ENCODE measurements around the gene KCNQ5.

Gene KCNQ5

DNA sequence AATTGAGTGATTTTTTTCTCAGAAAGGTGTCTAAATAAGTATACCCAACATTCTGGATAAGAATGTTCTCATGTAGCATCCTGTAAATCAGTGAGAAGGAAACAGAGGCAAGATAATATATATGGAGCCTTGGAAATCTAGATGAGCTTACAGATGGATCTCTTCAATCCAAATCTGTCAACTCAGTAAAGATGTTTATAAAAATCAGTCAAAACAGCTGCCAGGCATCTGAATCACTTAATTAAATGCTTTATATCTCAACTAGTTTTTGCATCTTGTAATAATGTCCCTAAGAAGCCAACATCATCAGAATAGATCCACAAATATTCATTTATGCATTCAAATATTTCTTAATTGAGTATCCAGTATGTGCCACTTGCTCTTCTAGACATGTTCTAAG is 303.3 kb downstream of the KCNQ5 start:
- no peak for DNase-seq

DNA sequence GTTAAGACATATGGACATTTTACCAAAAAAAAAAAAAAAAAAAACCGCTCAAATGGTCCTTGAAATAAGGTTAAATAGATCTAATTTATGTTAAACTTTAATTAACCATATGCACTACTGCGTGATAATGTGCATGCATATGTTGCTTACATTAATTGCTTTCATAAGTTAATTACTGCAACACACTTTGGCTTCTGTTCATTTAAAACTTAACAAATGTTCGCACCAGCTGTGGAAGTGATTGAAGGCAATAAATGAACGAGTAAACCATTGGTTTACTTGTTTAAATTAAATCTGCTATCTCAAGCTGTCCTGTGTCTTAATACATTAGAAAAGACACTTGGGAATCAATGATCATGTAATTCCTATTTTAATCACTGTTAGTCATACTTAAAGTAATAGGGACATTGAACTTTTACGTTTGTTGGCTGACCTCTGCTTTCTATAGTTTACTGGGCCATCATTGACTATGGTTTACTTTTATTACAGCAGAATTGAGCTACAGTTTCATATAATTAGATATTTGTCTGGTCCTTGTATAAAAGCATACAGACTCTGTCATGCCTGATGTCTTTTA is 308.8 kb downstream of the KCNQ5 start:
- no peak for DNase-seq

DNA sequence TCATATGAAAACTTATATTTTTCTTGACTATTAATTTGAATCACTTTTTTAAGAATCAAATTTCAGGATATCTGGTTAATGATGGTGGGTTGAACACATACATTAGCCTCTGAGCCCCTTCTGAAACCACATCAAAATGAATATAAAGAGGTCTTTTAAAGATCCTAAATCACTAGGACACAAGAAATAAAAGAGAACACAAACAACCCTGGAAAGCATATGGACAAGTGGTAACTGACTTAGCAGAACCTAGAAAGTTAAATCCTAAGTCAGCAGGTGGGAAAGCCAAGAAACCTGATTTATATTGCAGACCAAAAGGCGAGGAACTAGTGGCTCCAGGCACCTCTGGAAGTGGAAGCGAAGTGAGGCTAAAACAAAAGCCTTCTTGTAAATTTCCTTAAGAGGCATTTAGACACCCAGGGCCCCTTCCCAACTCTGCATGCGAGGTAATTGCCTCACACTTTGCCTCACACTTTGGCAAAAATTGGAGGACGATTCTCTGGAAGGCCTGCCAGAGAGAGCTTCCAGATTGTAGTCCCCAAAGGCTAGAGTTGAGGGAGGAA is 309.5 kb downstream of the KCNQ5 start:
- no peak for DNase-seq

DNA sequence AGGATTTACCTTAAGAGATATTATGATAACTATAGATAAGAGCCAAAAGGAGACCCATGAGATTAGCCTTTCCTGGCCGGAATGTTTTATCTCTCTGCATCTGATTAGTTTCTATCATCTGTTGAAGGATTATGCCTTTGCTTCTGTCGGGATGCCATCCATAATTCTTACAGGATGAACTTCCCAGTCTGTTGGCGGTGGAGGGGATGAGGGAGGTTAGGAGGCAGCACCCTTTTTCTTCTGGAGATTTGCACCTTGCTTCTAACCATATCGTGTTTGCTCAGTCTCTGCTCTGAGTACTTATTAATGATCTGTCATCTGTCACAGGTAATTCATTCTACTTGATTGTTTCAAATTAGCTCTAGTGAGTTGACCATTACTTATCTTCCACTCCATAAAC is 311.4 kb downstream of the KCNQ5 start:
- DNase-seq: no peak

DNA sequence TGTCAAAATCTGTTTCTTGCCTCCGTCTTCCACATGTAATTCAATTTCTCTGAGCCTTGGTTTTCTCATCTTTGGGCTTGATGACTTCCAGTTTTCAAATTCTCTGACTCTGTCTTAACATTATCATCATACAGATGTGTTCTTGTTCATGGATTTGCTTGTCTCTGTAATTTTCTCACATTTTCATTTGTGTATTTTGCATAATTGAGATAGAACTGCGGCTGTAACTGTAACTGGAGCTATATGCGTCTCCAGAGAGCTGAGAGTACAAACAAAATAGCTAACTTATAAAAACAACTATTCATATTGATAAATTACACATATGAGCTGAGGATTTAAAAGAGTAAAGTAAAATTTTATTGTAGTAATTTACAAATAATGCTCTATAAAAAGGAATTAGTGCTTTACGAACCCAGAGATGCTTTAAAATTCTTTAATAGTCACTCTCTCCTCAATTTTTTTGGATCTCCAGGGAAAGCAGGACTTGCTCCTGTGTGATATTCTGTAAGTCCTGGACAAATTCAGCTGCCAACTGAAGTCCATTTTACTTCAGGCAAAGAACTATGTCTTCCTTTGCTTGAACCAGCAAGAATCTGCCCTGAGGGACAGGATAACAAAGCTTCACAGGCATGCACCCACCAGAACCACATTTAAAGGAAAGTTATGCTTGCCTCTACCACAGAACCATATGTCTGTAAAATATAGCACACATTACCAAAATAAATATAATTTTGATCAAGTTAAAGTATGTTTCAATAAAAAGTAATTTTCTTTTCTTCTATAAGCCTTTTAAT is 315.1 kb downstream of the KCNQ5 start:
- no peak for DNase-seq

DNA sequence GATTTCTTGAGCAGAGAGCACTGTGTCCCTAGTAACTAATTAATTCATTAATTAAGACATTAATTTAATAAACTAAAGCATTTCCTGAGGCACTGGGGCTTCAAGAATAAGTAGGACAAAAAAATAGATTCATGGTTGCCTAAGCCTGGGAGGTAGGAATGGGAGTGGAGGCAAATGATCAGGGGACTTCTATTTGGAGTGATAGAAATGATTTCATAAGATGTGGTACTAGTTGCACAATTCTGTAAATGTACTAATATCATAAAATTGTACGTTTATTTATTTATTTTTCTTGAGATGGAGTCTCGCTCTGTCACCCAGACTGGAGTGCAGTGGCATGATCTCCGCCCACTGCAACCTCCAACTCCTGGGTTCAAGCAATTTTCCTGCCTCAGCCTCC is 316.2 kb downstream of the KCNQ5 start:
- no peak for DNase-seq

DNA sequence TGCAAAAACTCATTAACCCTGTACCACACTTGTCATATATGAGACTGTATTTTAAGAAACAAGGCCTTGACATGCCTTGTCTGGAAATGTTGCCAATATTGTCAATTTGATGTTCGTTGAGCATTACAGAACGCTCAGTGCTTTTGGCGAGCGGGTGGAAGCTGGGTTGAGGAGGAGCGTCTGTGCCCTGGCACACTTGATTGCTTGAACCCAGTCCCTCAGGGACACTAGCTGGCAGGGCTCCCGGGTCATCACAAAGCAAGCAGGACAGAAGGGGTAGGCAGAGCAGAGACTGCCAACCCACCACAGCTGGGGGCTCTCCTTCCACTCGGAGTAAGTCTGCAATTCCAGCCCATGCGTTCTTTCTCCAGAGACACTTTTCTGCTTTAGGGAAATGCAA is 317.1 kb downstream of the KCNQ5 start:
- no peak for DNase-seq

DNA sequence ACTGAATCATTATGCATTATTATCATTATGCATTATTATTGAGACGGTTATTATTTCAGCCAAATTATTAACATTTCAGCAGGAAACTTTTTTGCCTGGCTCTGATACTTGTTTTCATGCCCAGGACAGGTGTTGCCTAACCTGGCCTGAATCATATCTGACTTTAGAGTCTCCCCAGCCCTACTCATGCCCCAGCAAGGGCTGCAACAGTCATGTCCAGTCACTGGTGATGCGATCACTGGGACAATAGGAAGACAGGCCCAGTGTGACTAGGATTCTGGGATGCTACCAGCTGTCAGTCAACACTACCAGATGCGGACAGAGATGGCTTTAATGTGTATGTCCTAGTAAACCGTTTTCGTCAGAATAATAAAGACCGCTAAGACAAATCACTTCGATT is 318.4 kb downstream of the KCNQ5 start:
- DNase-seq: no peak

DNA sequence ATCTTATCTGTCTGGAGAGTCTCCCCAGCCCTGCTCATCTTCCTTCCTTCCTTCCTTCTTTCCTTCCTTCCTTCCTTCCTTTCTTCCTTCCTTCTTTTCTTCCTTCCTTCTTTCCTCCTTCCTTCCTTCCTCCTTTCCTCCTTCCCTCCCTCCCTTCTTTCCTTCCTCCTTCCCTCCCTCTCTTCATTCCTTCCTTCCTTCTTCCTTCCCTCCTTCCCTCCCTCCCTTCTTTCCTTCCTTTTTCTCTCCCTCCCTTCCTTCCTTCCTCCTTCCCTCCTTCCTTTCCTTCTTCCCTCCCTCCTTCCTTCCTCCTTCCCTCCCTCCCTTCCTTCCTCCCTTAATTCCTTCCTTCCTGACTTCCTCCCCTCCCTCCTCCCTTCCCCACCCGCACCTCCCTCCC is 319.4 kb downstream of the KCNQ5 start:
- DNase-seq: no peak

DNA sequence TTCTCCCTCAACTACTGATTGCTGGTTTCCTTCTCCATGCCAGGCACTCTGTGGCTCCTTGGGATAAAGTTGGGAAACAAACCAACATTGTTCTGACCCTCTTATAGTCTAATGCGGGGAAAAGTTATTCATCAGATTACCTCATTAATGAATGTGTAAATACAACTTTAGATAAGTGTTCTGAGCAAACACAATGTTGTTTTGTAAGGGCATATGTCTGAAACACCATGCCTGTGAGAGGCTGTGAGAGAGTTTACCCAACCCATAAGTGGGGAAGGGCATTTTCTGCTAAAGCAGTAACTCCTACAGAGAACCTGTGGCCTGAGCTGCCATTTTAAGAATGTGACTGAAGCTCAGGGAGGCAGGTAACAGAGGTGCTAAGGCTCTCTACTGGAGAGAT is 319.9 kb downstream of the KCNQ5 start:
- DNase-seq: no peak

DNA sequence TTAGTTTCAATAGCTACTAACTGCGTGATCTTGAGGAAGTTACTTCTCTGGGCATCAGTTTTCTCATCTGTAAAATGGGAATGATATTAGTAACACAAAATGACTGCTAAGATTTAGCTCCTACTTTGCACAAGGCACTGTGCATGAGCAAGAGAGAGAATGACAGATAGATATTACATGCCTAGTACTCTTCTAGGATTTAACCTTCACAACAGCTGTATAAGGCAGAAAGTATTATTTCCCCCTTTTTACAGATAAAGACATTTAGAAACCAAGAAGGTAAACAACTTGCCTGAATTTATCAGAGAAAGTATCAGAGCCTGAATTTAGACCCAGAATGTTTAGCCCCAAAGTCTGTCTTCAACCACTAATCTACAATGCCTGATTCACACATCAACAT is 321.8 kb downstream of the KCNQ5 start:
- DNase-seq: no peak

DNA sequence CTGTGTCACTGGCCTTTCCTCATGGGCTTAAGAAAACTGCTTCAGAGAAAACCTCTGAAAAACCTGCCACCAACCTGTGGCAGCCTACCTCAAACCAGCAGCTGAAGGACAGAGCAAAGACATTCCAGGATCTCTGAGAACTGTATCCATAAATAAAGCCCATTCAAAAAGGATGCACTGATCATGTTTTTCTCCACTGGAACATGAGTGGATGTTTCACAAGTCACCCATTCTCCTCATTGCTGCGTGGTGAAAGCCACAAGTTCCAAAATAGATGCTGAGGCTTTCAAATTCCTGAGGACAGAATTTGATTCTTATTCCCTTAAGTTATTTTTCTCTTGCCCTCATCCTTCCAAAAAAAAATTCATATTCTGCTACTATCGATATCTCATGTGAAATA is 322.8 kb downstream of the KCNQ5 start:
- DNase-seq: no peak

DNA sequence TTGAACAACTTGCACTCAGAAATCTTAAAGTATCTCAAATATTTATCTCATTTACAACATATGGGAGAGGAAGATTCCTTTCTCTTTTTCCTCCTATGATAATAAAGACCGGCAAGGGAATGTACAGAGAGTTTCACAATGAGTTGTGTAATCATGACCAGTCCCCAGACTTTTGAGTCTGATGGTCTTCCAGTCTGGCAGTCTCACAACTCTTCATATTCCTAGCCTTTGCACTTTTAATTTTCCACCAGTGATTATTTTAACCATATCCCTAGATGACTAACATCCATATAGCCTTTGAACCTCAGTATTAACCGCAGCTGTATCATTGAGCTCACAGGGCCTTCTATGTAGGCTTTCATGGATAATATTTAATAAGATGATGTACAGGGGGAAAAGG is 324.9 kb downstream of the KCNQ5 start:
- no peak for DNase-seq

DNA sequence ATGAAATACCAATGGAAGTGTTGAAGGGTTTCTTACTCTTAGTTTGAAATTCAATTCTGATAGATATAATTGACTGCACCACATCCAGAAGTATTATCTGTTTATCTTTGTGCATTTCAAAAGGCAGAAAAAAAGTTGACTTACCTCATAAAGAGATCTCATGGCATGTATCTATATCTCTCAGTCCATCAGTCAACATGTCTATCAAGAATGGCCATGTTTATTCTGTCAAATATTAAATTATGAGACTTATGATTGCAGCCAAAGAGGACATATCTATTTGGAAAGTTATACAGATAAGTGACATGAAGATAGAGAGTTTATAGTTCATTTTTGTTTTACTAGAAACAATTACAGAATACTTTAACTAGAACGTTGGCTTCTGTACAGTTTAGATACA is 325.7 kb downstream of the KCNQ5 start:
- no peak for DNase-seq

DNA sequence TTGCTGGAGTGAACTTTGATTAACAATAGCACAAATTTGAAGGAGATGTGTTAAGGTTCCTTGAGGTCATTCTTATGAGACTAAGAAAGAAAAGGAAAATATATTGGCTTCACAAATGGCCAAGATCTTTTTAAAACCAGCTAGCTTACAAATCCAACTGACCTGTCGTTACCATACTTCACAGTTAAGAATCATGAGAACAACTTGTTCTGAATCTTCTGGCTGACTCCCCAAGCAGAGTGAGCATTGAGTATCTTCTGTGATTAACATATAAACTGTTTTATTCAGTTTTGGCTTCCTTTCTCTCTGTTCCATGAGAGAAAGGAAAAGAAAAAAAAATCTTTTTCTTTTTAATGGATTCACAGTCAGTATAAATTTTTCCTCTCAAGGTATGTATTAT is 326.3 kb downstream of the KCNQ5 start:
- DNase-seq: no peak

DNA sequence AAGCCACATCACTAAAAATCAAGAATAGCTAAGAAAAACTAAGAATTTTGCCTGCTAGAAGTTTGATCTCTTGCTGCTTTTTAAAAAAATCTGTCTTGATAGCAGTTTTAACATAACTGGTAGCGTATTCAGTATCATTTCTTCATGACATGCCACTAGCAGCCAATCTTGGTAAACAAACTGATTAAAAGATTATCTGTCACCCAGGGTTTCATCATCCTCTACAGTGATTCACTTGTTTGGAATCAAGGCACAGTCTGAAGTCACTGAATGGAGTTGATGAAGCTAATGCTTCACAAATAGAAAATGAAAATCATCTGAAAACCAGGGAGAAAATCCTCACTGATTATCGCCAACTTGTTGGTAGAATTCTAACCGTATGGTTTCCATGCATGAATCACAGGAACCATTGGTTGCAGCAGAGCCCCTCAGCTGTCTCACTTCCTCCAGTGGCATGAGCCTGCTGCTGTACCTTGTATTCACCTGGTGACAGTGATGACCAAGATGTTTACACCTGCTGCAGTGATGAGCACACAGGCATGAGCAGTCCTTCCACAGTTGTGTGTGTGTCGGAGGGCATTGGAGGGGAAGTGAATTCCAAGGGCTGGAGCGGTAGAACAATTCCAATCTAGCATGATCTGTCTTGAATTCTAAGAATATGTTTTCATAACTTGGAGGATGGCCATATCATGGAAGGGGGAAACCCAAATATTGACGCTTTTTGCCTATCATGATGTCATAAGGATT is 328.4 kb downstream of the KCNQ5 start:
- DNase-seq: no peak

DNA sequence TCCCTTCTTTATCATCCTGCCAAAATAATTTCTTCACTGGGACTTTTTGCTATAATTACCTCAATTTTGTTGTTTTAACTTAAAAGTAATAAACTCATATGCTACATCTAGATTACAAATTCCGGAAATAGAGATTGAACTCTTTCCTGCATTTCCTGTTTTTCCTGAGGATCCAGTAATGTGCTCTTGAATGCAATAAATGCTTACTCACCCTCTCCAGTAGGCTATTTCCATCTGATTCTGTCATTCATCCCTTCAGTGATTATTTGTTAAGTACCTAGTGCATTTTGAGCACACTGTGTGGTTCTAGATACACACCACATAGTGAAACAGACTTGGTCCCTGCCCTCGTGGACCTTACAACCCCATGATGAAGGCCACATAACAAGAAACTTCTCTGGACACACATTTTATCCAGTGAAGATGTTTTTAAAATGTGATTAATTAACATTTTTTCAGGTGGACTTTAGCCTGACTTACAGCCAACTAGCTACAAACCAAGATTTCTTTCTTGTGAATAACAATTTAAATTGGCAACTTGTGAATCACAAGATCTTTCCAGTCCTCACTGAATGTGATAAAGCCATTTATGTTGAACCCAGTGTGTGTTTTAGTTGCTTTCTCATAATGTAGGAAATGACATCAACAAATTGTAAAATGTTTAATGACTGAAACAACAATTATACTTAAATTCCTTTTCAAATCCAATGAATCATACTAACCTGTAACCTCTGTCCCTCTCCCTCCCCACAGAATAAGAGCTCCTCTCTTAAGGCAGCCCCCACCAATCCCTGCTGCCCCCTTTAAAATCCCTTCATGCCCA is 331.2 kb downstream of the KCNQ5 start:
- no peak for DNase-seq

DNA sequence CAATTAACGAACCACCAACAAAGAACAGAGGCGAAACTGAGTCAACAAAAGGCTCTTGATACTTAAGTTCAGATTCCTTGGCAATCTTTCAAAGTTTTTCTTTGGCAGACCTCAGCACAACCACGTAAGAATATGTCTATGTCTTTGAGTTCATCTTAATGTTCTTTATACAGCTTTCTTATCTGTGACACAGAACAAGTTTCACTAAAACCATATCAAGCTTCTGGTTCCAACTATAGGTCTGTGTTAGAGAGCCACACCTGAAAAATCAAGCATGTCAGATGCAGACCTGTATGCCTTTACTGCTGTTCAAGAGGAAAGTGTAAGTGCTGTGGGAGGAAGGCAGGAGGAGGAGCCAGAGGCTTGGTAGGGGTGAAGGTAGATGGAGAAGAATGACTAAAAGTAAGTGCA is 332.1 kb downstream of the KCNQ5 start:
- no peak for DNase-seq

DNA sequence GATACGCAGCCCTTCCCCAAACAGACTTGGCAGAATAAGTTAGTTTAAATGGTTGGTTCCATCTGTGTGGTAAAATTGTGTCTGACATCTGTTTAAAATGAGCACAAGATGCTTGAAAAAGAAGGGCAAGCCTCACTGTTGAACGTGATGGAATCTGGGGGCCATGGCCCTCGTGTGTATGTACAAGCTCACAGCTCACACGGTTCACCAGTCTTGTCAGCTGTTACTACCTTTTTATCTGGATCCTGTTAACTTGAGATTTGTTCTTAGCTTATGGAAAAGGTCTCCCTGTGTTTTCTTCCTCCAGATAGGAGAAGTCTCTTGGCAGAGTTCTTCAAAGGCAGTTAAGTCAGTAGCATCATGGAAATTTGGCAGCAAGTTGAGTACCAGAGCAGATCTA is 332.9 kb downstream of the KCNQ5 start:
- DNase-seq: no peak

DNA sequence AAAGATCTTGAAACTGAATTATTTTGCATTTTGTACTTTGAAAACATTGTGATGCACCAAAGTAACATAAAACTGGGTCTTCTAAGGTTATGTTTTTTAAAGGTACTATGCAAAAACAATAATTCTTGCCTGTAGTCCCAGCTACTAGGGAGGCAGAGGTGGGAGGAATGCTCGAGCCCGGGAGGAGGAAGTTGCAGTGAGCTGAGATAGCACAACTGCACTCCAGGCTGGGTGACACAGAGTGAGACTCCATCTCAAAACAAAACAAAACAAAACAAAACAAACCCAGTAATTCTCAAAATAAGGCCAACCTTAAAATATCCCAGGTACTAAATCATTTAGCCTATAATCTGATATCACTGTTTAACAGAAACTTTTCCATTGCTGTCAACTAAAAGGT is 333.8 kb downstream of the KCNQ5 start:
- no peak for DNase-seq

DNA sequence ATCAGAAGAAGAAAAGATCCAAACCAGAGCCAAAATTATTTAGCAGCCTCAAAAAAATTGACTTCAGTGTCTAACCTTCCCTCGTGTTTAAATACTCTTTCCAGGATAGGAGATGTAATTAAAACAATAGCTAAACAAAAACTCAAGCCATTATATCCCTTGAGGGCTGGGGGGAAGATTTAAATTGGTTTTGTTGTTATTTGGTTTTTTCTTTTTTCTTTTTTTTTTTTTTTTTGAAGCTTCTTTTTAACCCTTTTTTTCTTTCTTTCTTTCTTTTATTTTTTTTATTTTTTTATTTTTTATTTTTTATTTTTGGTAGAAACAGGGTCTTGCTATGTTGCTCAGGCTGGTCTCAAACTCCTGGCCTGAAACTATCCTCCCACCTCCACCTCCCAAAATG is 334.4 kb downstream of the KCNQ5 start:
- no peak for DNase-seq

DNA sequence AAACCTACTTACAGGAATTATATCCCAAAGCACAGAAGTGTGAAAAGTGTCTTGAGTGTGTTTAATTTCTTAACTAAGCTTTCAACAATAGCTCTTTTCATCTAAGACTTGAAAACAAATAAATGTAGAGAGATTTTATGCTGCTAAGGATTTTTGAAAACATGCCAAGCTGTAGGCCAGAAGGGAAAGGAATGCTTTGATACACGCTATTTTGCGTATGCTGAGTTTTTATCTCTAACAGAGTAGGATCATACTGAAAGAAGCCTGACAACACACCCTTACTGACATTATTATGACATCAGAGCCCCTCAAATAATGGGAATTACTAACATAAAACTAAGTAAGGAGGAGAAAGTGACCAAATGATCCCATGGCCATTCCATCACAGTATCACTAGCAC is 338.0 kb downstream of the KCNQ5 start:
- no peak for DNase-seq

DNA sequence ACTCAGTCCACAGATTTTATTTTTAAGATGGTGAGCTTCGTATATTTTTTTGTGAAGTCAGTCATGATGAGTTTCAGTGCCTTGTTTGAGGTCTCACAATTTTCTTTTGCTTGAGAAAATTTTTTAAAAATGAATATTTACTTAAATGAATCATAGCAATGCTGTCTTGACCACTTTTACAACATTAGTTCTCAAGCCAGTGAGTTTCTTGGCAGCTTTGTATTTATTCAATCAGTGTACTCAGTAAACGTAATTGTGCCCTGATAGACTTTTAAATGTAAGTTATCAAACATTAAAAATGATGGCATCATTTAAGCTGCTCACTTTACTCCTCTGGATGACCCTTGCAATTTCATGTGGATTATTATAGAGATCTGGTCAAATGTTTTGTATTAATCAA is 342.1 kb downstream of the KCNQ5 start:
- no peak for DNase-seq
